NCI-H526 (cell line): ENCODE results near the gene S100A6.
A peak's percentile ranks its signal among the peaks of the same experiment; 100 is the strongest.

Source experiments
- DNase-seq, 2 experiments: peaks; one replicate each; lab custom pipeline; 2025; lab: John Stamatoyannopoulos, UW

The S100A6 gene

DNA sequence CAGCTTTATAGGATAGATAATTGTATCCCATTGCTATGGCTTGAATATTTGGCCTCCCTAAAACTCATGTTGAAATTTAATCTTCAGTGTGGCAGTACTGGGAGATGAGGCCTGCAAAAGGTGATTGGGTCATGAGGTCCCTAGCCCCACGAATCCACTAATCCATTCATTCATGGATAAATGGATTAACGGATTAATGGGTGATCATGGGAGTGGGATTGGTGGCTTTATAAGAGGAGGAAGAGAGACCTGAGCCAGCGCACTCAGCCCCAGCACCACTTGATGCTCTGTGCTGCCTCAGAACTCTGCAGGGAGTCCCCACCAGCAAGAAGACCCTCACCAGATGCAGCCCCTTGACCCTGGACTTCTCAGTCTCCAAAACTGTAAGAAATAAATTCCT, 32.0 kb downstream of the S100A6 start:
- no peak for DNase-seq

DNA sequence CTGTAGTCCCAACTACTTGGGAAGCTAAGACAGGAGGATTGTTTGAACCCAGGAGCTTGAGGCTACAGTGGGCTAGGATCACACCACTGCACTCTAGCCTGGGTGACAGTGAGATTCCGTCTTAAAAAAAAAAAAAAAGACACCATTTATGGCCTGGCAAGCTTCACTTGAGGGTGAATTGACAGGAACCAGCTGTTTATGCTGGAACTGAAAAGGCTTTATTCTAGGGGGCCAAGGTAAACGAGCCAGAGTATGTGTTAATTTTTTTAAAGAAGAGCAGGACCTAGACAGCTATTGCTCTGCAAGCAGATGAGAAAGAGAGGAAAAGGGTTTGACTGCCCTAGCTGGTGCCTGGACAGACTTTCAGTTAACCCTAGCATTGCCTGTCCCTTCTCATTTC, 37.0 kb downstream of the S100A6 start:
- no peak for DNase-seq

DNA sequence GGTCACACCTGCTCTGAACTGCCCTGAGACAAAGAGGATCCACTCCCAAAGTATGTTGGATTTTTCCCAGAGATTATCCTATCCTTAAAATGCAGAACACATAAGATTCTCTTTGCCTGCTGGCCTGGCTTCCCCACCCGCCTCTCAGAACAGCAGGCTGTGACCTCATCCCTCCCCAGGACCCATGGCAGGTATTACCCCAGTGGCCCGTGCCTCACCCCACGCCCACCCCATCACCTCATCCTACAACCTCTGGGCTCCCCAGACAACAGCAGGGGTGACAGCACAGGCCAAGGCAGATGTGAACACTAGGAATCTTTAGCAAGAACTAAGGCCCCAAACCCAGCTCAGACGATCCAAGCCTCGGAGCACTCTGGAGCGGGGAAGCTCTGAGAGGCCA, 40.3 kb downstream of the S100A6 start:
- DNase-seq, result no peak

- DNase-seq, result peak; percentile 79 to 96
Observed at GRCh38 chr1:153494976-153495535, 40.7 kb downstream of the S100A6 start.

DNA sequence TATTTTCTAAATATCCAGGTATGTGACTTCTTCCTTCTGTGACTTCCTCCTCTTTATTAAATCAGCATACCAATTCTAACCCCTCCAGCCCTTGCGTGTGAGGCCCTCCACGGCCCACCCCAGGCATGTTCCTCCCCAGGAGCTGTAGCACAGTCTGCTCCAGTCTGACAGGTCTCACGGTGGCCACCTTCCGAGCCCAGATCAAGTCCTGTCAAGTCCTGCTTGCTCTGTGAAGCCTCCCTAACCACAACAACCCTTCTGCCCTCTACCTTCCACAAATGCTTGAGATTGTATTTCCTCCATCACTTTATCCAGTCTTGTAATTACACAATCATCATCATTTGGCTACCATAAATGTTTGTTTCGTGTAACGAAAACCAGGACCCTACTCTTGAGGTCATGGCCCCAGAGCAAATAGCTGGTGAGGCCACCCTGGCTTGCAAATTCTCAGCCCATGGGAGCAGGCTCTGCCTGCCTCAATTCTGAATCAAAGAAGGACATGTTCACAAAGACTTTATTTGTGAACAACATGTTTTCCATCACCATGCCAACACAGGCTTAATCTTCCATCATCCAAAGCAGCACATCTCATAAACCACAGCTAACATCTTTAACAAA, 42.3 kb downstream of the S100A6 start:
- no peak for DNase-seq

- peak in 1 of 2 experiments; percentile 13 for DNase-seq
Observed at GRCh38 chr1:153490272-153491051, 45.3 kb downstream of the S100A6 start.

DNA sequence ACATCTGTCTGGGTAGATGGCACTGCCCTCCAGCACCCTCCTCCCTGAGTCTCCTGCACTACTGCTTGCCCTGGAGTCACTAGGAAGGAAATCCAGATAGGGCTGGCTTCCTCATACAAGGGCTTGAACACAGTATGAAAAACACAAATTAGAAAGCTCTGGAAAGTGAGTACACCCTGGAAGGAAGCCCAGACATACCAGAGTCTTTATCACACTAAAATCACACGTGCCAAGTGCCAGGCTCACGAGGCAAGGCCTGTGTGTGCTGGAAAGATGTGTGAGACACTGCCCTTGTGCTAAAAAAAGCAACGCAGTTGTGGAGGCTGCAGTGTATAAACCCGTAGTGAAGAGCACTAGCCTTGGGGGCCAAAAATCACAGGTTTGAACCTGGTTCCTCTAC, 47.1 kb downstream of the S100A6 start:
- DNase-seq, result no peak

DNA sequence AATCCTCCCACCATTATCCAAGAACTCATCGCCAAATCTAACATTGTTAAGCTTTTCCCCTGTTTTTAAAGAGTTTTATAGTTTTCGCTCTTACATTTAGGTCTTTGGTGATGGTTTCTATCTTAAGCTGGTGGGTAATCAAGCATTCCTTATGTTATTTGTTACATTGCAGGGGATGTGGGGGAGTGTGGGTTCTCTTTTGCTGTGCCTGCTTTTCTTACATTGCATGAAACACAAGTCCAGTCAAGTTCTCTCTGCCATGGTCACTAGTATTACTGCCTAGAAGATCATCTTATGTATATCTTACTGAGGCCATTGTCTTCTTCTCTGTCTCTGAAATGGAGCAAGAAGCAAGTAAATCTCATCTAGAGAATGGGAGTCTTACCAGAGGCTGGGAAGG, 48.1 kb downstream of the S100A6 start:
- DNase-seq, result no peak

DNA sequence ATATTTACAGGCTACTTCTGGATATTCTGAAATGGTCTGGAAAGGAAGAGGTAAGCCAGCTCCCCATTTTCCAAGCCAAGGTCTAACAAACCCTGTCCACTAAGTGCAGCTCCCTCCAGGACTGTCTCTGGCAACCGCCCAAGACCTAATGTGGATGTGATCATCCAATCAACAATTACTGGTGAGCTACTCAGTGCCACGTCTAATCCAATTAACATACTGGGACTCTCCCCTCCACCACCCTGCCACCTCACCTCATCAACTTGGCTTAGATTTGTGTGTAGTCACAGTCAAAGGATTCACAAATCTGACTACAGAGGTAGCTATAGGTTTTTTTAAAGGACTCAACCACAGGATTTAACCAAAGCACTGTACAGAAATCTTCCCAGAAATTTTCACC, 49.9 kb downstream of the S100A6 start:
- DNase-seq, result no peak
